GM19239 (cell line): Measurements from ENCODE around the gene MYOZ3.

Source experiments
- DNase-seq: peaks from one replicate; pipeline ENCODE4 v3.0.0; 2011; ENCODE audit warnings: low spot score; ENCODE audit not compliant: insufficient read length
- FAIRE-seq: peaks from 2 replicates; lab custom pipeline; 2011; peaks lifted over from hg19 to GRCh38; lab: Jason Lieb, UNC

MYOZ3 gene

DNA sequence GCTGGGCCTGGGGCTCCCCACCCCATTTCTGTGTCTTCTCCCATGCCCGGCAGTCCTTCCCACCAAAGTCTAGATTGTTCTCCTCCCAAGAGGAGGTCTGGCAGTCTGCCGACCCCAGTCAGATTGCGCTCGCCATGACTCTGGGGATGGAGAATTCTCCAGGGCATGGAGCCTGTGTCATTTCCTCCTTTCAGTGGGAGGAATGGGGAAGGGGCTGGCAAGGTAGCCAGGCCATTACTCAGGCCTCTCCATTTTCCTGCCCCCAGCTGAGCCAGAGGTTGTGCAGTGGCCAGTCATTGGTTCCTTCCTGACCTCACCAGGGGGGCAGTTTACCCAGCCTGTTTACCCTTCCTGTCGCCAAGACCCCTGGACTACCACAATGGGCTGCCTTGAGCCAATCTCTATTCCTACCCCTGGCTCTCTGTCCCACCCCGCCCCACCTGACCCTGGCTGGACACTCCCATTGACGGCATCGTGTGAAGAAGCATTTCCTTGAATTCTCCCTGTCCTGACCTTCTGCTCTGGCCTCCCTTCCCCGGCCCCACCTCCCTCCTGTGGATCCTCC, 20.0 kb upstream of the MYOZ3 start:
- no peak for FAIRE-seq

DNA sequence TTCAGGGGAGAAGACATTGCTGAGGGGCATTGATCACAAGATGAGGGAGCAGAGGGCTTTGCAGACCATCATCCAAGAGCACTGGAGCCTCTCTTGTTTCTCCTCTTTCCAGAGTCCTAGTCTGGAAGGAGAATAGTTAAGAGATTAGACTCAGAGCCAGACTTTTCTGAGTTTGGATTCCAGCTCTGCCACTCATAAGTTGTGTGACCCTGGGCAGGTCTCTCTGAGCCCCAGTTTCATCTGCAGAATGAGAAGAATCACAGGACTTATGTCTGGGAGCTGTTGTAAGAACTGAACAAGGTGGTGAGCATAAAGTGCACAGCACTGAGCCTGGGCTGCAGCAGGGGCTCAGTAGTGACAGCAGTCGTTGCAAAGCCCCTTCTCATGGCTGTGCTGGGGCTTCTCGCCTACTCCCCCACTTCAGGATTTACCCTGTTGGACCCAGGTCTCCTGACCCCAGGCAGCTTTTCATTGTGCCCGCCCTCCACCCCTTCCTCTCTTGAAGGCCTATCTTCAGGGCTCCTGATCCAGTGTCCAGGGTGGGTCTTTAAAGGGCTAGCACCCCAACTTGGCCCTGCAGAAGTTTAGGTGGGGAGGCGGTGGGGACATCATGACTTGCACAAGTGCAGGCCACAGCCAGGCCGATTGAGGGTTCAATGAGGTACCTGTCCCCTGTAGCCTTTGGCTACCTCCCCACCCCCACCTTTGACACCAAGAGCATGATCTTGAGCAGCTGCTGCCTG, 19.1 kb upstream of the MYOZ3 start:
- FAIRE-seq: no peak

More for the DNA sequence above, 20.0 kb upstream of the MYOZ3 start:
- DNase-seq: no peak

DNA sequence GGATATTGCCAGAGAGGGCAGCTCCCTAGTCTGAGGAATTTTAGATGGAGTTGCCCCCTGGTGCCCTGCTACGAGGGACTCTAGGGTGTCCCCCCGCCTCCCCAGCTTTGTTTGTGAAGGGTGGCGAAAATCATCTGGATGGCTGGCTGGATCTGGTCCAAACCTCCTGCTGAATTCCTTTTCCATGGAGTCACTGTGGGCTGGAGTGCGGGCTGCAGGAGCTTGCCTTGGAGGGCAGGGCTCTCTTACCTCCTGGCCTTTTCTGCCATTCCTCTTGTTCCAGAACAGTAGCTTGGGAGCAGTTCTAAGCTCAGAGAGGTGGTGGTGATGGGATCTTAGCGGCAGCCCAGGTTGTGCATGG, 18.5 kb upstream of the MYOZ3 start:
- DNase-seq (no peak), FAIRE-seq (no peak)

More for the DNA sequence above, 19.1 kb upstream of the MYOZ3 start:
- no peak for DNase-seq

DNA sequence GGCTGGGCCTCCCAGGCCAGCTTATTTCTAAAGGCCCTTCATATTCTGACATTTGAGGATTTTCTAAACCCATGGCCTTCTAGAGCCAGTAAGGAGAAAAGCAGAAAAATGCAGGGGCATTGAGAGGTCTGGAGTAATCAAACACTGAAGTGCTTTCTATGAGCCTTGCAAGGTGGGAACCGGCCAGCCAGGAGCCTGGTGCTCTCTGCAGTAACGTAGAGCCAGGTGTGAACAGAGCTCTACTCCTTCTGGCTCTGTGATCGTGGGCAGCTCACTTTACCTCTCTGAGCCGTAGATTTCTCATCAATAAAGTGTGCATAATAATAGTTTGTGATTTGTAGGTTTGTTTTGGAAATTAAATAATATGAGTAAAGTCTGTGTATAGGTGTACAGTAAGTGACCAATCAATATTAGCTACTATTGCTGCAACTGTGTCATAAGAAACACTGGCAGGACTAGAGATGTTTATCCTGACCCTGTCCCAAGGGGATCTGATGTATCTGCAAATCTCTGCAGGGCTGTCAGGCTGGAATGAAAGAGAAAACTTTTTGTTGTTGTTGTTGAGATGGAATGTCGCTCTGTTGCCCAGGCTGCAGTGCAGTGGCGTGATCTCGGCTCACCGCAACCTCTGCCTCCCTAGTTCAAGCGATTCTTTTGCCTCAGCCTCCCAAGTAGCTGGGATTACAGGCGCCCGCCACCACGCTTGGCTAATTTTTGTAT, 17.9 kb upstream of the MYOZ3 start:
- FAIRE-seq (no peak), DNase-seq (no peak)

DNA sequence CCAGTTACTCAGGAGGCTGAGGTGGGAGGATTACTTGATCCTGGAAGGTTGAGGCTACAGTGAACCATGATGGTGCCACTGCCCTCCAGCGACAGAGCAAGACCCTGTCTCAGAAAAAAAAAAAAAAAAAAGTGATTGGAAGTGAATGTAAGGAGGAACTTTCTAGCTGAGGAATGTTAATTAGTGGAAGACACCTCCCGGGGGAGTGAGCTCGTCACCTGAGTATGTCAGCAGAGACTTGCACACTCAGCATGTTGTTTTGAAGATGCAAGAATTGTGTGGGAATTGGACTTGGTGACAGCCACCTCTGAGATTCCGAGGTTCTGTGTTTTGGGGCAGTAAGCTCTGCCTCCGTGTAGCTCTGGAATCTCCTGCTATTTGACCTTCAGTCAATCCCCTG, 17.0 kb upstream of the MYOZ3 start:
- no peak for DNase-seq

DNA sequence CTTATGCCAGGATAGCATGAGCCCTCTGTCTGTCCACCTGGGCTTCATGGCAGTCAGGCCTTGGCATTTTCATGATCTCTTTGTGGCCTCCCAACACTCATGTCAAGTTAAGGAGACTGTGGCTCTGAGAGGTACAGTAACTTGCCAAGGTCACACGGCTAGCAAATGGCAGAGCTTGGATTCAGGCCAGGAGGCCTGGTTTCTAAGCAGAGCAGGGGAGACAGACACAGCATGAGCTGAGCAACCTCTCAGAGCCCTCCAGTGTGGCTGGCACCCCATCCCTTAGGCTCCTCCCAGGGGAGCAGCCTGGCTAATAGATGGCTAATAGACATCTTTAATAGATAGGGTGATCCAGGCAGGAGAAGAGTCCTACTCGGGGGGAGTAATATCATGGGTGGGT, 16.5 kb upstream of the MYOZ3 start:
- DNase-seq (no peak), FAIRE-seq (no peak)

More for the DNA sequence above, 17.0 kb upstream of the MYOZ3 start:
- FAIRE-seq: no peak

DNA sequence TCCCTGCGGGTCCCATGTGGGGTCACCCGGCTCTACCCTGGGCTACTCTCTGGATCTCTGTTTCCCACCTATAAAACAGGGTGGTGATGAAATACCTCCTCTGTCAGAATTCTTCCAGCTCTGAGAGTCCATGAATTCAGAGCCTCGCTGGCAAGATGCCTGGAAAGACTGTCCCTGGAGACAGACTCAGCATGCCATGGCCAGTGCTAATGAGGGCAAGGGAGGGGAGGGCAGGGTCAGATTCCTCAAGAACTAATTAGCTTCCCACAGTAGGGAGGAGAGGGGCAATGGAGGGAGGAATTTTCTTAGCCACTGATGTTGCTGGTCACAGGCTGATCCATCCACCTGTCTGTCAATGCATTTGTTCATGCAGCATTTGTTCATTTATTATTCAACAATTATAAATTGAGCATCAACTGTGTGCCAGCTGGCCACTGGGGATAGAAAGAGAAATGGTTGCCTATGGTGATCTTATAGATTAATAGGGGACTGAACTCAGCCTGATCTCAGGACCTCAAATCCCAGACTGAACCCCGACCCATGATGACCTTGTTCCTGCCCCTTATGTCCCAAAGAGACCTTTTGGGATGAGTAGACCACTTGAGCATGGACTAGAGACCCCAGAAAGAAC, 15.9 kb upstream of the MYOZ3 start:
- FAIRE-seq: no peak
- no peak for DNase-seq

DNA sequence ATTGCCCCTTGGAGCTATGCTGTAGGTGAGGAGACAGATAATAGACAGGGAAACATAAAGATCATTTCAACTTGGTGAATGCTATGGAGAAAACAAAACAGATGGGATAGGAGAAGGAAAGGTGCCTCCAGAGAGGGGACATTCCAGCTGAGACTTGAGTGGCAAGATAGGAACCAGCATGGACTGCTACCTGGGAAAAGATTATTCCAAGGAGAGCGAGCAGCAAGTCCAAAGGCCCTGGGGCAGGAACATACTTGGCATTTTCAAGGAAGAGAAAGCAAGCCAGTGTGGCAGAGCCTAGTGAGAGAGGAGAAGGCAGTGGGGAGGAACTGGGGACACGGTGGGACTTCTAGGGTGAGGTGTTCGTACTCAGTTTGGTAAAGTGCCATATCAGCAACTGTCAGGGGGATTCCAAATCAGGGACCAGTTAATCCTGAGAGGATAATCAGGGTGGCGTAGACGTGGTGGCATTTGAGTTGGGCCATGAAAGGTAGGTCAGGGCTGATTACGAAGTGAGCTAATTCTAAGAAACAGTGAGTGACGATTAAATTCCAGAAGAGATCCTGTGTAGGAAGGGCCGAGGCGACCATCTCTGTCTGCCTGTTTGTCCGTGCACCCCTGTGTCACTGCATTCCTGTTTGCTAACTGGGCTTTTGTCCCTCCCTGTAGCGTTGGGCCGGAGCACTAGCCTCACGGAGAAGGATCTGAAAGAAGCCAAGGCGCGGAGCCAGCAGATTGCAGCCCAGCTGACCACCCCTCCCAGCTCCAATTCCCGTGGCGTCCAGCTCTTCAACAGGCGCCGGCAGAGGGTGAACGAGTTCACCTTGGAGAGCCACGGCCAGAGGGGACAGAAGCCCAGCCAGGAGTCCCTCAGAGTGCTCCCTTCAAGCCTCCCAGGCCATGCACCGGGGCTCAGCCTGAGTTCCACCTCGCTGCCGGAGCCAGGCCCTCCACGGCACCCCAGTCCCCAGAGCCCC, 13.5 kb upstream of the MYOZ3 start:
- DNase-seq (no peak), FAIRE-seq (no peak)

DNA sequence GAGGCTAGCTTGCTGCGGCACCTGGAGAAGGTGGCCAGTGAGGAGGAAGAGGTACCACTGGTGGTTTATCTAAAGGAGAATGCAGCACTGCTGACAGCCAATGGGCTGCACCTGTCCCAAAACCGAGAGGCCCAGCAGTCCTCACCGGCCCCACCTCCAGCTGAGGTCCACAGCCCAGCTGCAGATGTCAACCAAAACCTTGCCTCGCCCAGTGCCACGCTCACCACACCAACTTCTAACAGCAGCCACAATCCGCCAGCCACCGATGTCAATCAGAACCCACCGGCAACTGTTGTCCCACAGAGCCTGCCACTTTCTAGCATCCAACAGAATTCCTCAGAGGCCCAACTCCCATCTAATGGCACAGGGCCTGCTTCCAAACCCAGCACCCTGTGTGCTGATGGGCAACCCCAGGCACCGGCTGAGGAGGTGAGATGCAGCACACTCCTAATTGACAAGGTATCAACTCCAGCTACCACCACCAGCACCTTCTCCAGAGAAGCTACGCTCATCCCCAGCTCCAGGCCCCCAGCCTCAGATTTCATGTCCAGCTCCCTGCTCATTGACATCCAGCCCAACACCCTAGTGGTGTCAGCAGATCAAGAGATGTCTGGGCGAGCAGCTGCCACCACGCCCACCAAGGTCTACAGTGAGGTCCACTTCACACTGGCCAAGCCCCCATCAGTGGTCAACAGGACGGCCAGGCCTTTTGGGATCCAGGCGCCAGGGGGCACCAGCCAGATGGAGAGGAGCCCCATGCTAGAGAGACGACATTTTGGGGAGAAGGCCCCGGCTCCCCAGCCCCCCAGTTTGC, 12.6 kb upstream of the MYOZ3 start:
- DNase-seq (no peak), FAIRE-seq (no peak)

DNA sequence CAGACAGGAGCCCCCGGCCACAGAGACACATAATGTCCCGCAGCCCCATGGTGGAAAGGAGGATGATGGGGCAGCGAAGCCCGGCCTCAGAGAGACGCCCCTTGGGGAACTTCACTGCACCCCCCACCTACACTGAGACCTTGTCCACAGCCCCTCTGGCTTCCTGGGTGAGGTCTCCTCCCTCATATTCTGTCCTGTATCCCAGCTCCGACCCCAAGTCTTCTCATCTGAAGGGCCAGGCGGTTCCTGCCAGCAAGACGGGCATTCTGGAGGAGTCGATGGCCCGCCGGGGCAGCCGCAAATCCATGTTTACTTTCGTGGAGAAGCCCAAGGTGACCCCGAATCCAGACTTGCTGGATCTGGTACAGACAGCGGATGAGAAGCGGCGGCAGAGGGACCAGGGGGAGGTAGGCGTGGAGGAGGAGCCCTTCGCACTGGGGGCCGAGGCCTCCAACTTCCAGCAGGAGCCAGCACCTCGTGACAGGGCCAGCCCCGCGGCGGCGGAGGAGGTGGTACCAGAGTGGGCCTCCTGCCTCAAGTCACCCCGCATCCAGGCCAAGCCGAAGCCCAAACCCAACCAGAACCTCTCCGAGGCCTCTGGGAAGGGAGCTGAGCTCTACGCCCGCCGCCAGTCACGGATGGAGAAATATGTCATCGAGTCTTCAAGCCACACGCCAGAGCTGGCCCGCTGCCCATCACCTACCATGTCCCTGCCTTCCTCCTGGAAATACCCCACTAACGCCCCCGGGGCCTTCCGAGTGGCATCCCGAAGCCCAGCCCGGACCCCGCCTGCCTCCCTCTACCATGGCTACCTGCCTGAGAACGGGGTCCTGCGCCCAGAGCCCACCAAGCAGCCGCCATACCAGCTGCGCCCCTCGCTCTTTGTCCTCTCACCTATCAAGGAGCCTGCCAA, 11.7 kb upstream of the MYOZ3 start:
- DNase-seq (no peak), FAIRE-seq (no peak)

DNA sequence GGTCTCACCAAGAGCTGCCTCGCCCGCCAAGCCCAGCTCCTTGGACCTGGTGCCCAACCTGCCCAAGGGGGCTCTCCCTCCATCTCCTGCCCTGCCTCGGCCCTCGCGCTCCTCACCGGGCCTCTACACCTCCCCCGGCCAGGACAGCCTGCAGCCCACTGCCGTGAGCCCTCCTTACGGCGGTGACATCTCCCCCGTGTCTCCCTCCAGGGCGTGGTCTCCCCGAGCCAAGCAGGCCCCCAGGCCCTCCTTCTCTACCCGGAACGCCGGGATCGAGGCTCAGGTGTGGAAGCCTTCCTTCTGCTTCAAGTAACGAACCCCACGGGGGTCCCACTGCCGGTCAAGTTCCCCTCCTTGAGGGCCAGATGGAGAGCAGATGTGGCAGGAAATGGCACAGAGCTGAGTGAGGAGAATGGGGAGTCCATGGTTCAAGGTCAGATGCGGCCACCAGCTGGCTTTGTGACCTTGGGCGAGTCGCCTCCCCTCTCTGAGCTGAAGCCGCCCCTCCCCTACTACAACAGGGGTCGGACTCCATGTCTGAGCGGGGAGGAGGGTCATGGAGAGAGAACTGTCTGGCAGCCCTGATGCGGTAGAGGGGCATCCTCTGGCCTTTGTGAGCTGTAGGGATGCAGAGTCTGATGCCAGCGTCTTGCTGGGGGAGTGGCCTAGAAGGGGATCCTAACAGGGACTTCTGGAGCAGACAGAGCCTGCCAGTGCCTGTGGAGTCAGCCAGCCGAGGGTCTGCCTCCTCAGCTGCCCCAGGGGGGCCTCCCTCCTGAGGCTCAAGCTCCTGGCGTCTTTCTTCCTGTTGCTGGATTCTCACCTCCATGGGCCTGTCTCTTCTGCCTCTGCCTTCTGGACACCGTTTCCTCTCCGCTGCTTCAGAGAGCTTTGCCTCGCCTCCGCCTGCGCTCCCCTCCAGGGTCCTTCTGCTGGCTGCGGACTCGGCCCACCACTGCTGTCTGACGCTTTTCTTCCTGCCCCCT, 10.7 kb upstream of the MYOZ3 start:
- FAIRE-seq: no peak
- no peak for DNase-seq

DNA sequence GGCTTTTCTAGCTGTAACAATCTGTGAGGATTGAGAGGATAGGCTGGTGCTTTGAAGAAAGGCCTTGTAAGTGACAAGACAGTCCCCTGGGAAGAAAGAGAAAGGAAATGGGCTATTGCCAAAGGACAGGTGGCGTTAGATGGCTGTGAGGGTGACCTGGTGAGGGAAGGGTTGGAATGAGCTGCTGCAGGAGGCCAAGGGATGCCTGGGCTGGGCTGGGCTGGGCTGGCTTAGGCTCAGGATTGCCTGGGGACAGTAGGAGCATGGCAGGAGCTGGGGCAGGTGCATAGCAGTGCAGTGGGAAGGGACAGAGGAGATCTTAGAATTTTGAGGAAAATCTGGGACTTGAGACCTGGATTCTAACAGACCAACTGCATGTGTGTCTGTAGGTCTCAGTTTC, 9.7 kb upstream of the MYOZ3 start:
- FAIRE-seq (no peak), DNase-seq (no peak)

DNA sequence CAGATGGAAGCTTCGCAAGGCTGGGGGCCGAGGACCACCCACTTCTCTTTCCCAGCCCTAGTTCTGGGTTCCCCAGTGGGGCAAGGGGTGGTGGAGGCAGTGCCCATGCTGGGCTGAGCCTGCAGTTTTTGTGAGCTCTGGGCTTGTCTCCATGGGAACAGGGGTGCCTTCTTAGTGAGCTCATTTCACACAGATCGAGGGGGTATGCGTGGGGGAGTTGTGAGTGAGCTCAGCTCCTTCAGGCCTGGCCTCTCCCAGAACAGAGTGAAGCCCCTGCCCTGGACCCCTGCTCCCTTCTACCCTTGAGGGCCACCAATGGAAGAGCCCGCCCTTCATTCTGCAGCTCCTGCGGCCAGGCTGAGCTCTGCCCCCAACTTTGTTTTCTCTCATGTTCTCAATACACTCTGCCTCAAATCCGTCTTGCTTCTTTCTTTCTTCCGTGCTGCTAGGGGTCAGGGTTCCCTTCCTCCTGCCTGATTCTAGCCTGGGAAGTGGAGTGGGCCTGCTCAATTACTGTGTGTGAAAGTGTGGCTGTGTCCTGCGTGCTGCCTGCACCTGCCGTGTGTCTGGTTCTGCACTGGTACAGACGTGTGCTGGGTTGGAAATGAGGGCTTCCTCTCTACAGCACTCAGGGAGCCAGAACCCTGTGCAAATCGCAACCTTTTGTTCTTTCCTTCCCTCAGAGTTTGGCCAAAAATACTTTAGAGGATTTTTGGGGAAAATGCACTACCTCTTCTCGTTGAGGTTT, 9.0 kb upstream of the MYOZ3 start:
- no peak for FAIRE-seq
- DNase-seq: no peak

DNA sequence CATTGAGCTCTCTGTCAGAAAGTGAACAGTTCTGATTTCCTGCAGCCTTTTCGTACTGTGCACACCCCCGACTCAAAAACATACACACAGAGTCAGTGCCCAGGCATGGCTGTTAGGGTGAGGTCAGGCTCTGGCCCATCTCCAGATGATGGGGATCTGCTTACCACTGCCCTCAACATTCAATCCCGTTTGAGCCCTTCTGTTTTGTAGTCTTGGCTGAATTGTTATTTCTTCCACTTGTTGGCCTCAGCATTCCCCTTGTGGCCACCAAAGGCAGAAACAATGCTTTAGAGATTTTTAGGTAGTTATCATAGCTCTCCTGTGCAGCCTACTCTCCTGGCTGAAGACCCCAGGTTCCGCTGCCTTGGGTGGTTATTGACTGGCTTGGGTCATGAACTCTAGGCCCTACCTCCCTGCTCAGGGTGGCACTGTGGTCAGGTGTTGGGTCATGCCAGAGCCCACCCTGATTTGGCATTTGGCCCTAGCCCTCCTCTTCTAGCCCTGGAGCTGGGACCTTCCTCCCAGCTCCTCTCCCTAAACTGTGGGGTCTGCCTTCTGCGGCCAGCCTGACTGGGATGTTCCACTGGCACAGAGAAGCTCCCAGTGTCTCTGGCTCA, 7.8 kb upstream of the MYOZ3 start:
- DNase-seq (no peak), FAIRE-seq (no peak)

DNA sequence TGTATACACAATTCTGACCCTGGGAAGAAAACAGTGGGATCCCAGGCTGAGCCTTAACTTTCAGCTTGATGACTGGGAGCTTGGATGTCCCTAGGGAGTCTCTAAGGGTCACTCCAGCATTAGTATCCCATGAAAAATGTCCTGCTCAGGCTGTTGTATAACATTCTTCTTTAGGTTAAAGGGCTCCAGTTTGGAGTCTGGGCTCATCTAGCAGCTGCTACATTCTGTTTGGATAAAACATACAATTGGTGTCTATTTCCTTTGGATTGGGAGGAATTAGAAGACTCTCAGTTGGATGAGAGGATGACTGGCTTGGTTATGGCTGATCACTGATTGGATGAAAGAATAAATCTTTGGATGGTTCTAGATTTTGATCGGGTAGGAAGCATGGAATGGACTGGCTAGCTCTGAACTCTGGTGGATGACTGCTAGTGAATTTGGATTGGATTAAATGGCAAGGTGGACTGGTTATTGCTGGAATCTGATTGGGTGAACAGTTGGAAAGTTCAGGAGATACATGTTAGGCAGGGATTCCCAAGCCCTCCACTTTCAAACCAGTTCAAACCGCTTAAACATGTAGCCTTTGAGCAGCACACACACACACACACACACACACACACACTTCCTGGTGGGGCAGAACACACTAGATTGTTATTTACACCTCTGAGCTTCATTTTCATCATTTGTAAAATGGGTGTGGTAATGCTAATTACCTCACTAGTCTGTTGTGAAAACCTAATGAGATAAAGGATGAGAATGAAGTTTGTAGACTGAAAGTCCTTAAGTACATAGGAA, 7.1 kb upstream of the MYOZ3 start:
- no peak for FAIRE-seq

More for the DNA sequence above, 7.1 kb upstream of the MYOZ3 start:
- DNase-seq: no peak
